ENCODE data around the gene MUC4. TPM values are rescaled to one million over a fixed set of nuclear protein-coding genes. Genes with fewer than 3 reads are reported as not detected.

MUC4 gene
- total RNA-seq, 4 donors from 2014 or later: 0.26 to 1.0 (median 0.30) TPM

GRCh38 chr3:195856410-195857084 is 44.8 kb upstream of the MUC4 start:
- H3K36me3 ChIP-seq: no peaks in the 10 kb centered on the region
- H3K4me1 ChIP-seq: no peaks in the 10 kb centered on the region
- no peak for TF ChIP-seq POLR2A (IDR thresholded peaks at IDR 0.05)
- no peak for TF ChIP-seq CTCF (IDR thresholded peaks at IDR 0.05)
- no peak overlapping the region for H3K4me3 ChIP-seq
- H3K9me3 ChIP-seq: no peaks in the 10 kb centered on the region
- H3K27me3 ChIP-seq: no peaks in the 10 kb centered on the region
- intact Hi-C loops (cut with DNase I; ENCODE audit: low total_unique reads): no loop called here
- no peak overlapping the region for H3K27ac ChIP-seq
- no peak for DNase-seq

- TF ChIP-seq CTCF (IDR thresholded peaks at IDR 0.05): no peak
- TF ChIP-seq POLR2A (IDR thresholded peaks at IDR 0.05): no peak
- intact Hi-C loops (cut with DNase I; ENCODE audit: low total_unique reads): no loop called here
- H3K4me1 ChIP-seq: no peaks in the 10 kb centered on the region
Observed at GRCh38 chr3:195855471-195856409, 44.0 kb upstream of the MUC4 start.

GRCh38 chr3:195854628-195855294 is 43.0 kb upstream of the MUC4 start:
- no peaks in the 10 kb centered on the region for H3K27me3 ChIP-seq
- no peak overlapping the region for H3K27ac ChIP-seq
- intact Hi-C loops (cut with DNase I; ENCODE audit: low total_unique reads): no loop called here
- no peaks in the 10 kb centered on the region for H3K36me3 ChIP-seq
- no peaks in the 10 kb centered on the region for H3K4me1 ChIP-seq
- no peaks in the 10 kb centered on the region for H3K9me3 ChIP-seq
- DNase-seq: no peak
- TF ChIP-seq POLR2A (IDR thresholded peaks at IDR 0.05): no peak
- TF ChIP-seq CTCF (IDR thresholded peaks at IDR 0.05): no peak
- H3K4me3 ChIP-seq: no peak overlapping the region

More at GRCh38 chr3:195855471-195856409, 44.0 kb upstream of the MUC4 start:
- H3K27me3 ChIP-seq: no peaks in the 10 kb centered on the region
- H3K9me3 ChIP-seq: no peaks in the 10 kb centered on the region
- DNase-seq: no peak
- no peak overlapping the region for H3K4me3 ChIP-seq
- no peak overlapping the region for H3K27ac ChIP-seq
- no peaks in the 10 kb centered on the region for H3K36me3 ChIP-seq

- no peak for DNase-seq
- TF ChIP-seq POLR2A (IDR thresholded peaks at IDR 0.05): no peak
- no peak for TF ChIP-seq CTCF (IDR thresholded peaks at IDR 0.05)
- no peaks in the 10 kb centered on the region for H3K9me3 ChIP-seq
- H3K27me3 ChIP-seq: no peaks in the 10 kb centered on the region
- no peaks in the 10 kb centered on the region for H3K36me3 ChIP-seq
- H3K27ac ChIP-seq: no peak overlapping the region
- intact Hi-C loops (cut with DNase I; ENCODE audit: low total_unique reads): no loop called here
- no peak overlapping the region for H3K4me3 ChIP-seq
- no peaks in the 10 kb centered on the region for H3K4me1 ChIP-seq
Observed at GRCh38 chr3:195853996-195854395, 42.3 kb upstream of the MUC4 start.
